ENCODE results near the gene ARHGAP31.
"Not testable (repeated sequence)": the region's sequence is repeated elsewhere in the genome, so short reads cannot be mapped to it uniquely, and the experiment has no call there.

The ARHGAP31 gene

DNA sequence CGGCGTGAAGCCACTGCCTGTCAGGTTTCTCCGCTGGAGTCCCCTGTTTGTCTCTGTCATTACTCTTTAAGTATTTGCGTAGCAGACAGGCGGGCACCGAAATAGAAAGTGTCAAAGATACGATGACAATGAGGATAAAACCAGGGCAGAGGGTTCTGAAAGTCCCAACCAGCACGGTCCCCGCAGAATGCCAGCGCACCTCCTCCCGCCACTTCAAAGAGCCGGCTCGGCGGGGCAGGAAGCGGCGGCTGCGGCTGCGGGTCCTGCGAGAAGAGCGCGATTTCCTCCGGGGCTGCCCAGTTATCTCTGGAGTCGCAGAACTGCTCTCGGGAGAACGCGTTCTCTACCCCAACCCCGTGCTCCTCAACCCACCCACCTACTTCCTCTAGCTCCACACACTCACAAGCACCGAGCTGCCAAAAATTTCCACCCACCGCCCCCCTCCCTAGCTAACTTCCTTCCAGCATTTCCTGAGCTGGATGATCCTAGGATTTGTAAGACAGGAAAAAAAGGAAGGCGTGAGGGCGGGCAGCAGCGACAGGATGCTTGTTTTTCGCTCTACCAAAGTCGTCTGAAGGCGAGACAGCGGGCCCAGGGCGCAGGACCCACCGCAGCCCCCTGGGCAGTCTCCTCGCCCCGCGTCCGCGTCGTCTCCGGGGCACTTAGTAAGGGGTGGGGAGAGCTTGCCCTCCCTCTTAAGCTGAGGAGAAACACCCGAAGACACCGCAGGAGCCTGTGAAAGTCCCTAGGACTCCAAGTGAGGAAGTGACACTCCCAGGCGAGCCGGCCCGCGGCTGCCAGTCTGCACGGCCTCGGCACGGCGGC lies at the start of gene ARHGAP31:
Gene ARHGAP31 (plus strand): TSS at position 513 of the 825 bp plus-strand sequence. CDS start 522 bp downstream, outside the sequence.
- Mint-ChIP-seq H3K9me3 (no peaks in the 10 kb centered on the region), H3K36me3 (peaks cover 4% of the 10 kb centered on the region), H3K4me3 (peak within 1 kb of the TSS; percentile 94), H3K27ac (peak within 1 kb of the TSS; percentile 93), H3K27me3 (no peaks in the 10 kb centered on the region), H3K4me1 (peaks cover 63% of the 10 kb centered on the region)

- peaks cover 7% of the 10 kb centered on the region for H3K9me3 Mint-ChIP-seq
- H3K27ac Mint-ChIP-seq: no peak overlapping the region
- peaks cover 5% of the 10 kb centered on the region for H3K4me1 Mint-ChIP-seq
- no peak overlapping the region for H3K4me3 Mint-ChIP-seq
- H3K36me3 Mint-ChIP-seq: peaks cover 13% of the 10 kb centered on the region
- H3K27me3 Mint-ChIP-seq: no peaks in the 10 kb centered on the region
These were observed 48.4 kb upstream of the ARHGAP31 start for GRCh38 chr3:119245778-119246177.

DNA sequence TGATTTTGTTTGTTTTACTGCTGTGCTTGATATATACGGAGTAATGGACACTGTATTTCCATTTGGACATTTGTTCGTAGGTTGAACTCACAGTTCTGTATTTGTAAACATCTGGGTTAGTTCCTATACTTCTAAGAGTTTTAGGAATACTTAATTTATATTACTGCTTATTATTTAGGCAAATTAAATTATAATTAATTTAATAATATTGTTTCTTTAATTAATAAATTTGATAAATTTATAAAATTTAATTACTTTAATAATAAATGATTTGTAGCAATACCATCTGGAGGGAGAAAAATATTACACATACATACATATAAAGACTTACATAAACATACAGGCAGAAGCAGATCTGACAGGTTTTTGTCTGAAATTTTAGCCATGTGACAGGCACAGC lies 39.0 kb upstream of the ARHGAP31 start:
- Mint-ChIP-seq H3K4me3 (no peak overlapping the region), H3K27me3 (no peaks in the 10 kb centered on the region), H3K27ac (no peak overlapping the region), H3K4me1 (peaks cover 3% of the 10 kb centered on the region), H3K36me3 (no peaks in the 10 kb centered on the region), H3K9me3 (no peaks in the 10 kb centered on the region)

DNA sequence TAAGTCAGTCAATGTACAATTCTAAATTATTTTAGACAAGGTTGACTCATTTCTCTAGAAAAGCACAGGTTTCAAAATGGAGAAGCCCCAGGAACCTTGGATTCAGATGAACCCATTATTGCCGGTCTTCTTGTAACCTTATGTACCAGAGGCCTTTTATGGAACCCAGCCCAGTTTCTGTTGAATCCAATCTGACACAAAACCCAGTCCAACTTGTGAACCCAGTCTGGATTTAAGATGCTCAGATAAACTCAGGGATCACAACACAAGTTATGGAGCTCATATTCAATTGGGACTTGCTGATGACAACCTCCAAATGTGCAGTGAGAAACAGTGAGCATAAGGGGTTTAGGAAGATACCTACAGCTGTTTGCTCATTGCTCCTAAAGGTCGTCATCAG lies 37.1 kb upstream of the ARHGAP31 start:
- no peaks in the 10 kb centered on the region for H3K36me3 Mint-ChIP-seq
- H3K9me3 Mint-ChIP-seq: no peaks in the 10 kb centered on the region

GRCh38 chr3:119257654-119258410 lies 36.4 kb upstream of the ARHGAP31 start:
- H3K4me3 Mint-ChIP-seq: no peak overlapping the region
- no peak overlapping the region for H3K27ac Mint-ChIP-seq
- H3K36me3 Mint-ChIP-seq: no peaks in the 10 kb centered on the region
- H3K27me3 Mint-ChIP-seq: no peaks in the 10 kb centered on the region
- H3K9me3 Mint-ChIP-seq: no peaks in the 10 kb centered on the region
- H3K4me1 Mint-ChIP-seq: peaks cover 3% of the 10 kb centered on the region

More for the DNA sequence above, 37.1 kb upstream of the ARHGAP31 start:
- peaks cover 3% of the 10 kb centered on the region for H3K4me1 Mint-ChIP-seq
- H3K27ac Mint-ChIP-seq: no peak overlapping the region
- no peak overlapping the region for H3K4me3 Mint-ChIP-seq
- H3K27me3 Mint-ChIP-seq: no peaks in the 10 kb centered on the region

DNA sequence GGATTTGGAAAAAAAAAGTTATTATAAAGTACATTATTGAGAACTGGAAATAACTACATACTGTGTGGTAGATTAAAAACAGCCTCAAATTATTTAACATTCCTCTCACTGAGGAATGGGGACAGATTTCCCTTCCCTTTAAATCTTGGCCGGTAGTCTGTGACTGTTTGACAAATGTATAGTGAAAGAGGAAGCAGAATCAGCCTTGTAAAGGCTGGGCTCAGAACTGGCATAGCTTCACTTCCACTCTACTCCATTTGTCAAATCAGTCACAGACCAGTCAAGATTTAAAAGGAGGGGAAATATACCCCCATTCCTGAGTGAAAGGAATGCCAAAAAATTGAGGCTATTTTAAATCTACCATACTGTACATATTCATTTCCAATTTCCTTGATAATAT lies 35.3 kb upstream of the ARHGAP31 start:
- Mint-ChIP-seq H3K27ac (no peak overlapping the region), H3K27me3 (no peaks in the 10 kb centered on the region), H3K9me3 (no peaks in the 10 kb centered on the region), H3K4me3 (no peak overlapping the region), H3K36me3 (no peaks in the 10 kb centered on the region), H3K4me1 (peaks cover 7% of the 10 kb centered on the region)

GRCh38 chr3:119259821-119260220 lies 34.4 kb upstream of the ARHGAP31 start:
- Mint-ChIP-seq H3K27ac (no peak overlapping the region), H3K4me3 (no peak overlapping the region), H3K9me3 (no peaks in the 10 kb centered on the region), H3K4me1 (peaks cover 9% of the 10 kb centered on the region), H3K36me3 (no peaks in the 10 kb centered on the region), H3K27me3 (no peaks in the 10 kb centered on the region)

DNA sequence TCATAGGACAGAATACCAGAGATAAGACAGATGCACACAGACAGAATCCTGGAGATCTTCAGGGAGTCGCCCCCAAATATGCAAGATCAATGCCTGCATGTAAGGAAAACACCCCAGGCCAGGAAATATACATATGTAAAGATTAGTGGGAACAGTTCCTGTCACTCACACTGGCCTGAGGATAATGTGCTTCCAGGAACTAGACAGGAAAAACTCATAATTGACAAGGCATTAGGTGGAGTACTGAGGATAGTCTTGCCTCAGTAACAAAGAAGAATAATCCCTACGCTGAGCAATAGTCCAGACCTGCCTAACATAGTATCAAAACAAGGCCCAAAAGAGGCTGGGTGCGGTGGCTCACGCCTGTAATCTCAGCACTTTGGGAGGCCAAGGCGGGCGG lies 33.1 kb upstream of the ARHGAP31 start:
- no peak overlapping the region for H3K27ac Mint-ChIP-seq
- peaks cover 9% of the 10 kb centered on the region for H3K4me1 Mint-ChIP-seq
- H3K4me3 Mint-ChIP-seq: no peak overlapping the region
- no peaks in the 10 kb centered on the region for H3K27me3 Mint-ChIP-seq
- no peaks in the 10 kb centered on the region for H3K9me3 Mint-ChIP-seq
- H3K36me3 Mint-ChIP-seq: no peaks in the 10 kb centered on the region

GRCh38 chr3:119270212-119270611 lies 24.0 kb upstream of the ARHGAP31 start:
- not testable (repeated sequence) for H3K4me3 Mint-ChIP-seq, H3K4me1 Mint-ChIP-seq, H3K36me3 Mint-ChIP-seq, H3K9me3 Mint-ChIP-seq, H3K27me3 Mint-ChIP-seq, H3K27ac Mint-ChIP-seq

DNA sequence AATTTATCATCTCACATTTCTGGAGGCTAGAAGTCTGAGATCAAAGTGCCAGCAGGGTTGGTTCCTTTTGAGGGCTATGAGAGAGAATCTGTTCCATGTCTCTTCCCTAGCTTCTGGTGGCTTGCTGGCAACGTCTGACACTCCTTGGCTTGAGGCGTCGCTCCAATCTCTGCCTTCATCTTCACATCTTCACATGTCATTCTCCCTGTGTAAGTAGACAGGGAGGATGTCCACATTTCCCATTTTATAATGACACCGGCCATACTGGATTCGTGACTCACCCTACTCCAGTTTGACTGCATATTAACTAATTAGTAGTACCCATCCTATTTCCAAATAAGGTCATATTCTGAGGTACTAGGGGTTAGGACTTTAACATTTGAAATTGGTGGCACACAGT lies 17.5 kb upstream of the ARHGAP31 start:
- Mint-ChIP-seq H3K9me3 (no peaks in the 10 kb centered on the region), H3K36me3 (peaks cover 2% of the 10 kb centered on the region), H3K4me1 (peaks cover 21% of the 10 kb centered on the region), H3K4me3 (no peak overlapping the region), H3K27ac (no peak overlapping the region), H3K27me3 (no peaks in the 10 kb centered on the region)

- Mint-ChIP-seq H3K4me3 (no peak overlapping the region), H3K36me3 (peaks cover 7% of the 10 kb centered on the region), H3K9me3 (peaks cover 6% of the 10 kb centered on the region), H3K4me1 (peaks cover 21% of the 10 kb centered on the region), H3K27ac (no peak overlapping the region), H3K27me3 (no peaks in the 10 kb centered on the region)
These were observed 15.1 kb upstream of the ARHGAP31 start for GRCh38 chr3:119279101-119279554.

DNA sequence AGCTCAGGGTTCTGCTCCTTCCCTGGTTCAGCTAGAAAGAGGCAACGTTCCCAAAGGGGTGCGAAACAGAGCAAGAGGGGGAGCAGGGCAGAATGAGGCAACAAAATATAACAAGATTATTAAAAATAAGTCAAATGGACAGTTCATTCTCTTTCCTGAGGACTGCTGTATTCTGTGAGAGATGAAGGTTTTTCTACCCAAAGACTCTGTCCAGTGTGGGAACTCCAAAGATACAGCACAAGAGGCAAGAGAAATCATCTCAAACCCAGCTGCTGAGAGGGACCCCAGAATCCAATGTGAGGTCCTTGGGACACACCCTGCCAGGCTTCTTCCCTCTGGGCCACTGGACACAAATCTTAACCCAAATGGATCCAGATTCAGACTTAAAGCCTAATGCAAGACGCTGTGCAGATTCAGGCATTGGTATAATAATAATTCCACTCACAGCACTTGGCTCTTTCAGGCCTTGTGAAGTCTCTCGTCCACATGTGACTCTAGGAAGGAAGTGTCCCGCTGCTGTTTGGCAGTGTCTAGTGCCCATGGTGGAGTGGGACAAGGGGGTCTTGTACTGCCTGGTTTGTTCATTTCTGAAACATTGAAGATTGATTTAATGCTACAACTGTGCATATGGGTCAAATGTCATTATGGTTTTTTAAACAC lies 14.5 kb upstream of the ARHGAP31 start:
- Mint-ChIP-seq H3K9me3 (peaks cover 6% of the 10 kb centered on the region), H3K4me1 (peaks cover 17% of the 10 kb centered on the region), H3K4me3 (no peak overlapping the region), H3K36me3 (peaks cover 7% of the 10 kb centered on the region), H3K27ac (no peak overlapping the region), H3K27me3 (no peaks in the 10 kb centered on the region)

DNA sequence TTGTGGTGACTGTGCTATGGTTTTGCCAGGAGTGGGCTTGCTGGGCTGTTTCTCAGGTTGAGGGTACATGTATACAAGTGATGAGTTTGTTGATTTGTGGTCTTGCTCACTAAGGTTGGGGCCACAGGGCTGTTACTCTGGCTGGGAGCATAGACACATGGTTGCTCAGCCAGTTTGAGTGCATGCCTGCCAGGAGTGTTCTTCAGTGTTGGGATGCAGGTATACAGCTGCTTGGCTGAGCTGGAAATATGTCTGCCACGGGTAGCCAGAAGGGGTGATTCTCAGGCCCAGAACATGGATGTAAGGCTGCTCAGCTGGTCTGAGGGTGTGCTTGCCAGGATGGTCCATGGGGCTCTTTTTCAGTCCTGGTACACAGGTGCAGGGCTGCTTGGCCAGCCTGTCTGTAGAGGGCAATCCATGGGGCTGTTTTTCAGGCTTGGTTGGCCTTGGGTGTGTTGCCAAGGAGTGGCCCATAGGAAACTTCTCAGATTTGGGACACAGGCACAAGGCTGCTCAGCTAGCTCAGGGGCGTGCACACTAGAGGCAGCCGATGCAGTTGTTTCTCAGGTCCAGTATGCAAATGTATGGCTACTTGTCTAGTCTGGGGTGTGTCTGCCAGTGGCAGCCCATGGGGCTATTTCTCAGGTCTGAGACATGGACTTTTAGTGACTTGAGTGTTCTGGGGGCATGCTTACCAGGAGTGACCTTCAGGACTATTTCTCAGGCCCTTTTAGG lies 5.3 kb upstream of the ARHGAP31 start:
- Mint-ChIP-seq H3K9me3 (peaks cover 9% of the 10 kb centered on the region), H3K36me3 (peaks cover 7% of the 10 kb centered on the region), H3K4me3 (no peak overlapping the region), H3K4me1 (peaks cover 28% of the 10 kb centered on the region), H3K27me3 (no peaks in the 10 kb centered on the region), H3K27ac (peak overlapping the region; percentile 78)

- peaks cover 7% of the 10 kb centered on the region for H3K9me3 Mint-ChIP-seq
- peak overlapping the region; percentile 78 for H3K27ac Mint-ChIP-seq
- H3K4me3 Mint-ChIP-seq: no peak overlapping the region
- H3K36me3 Mint-ChIP-seq: peaks cover 7% of the 10 kb centered on the region
- no peaks in the 10 kb centered on the region for H3K27me3 Mint-ChIP-seq
- H3K4me1 Mint-ChIP-seq: peaks cover 28% of the 10 kb centered on the region
These were observed 4.8 kb upstream of the ARHGAP31 start for GRCh38 chr3:119289404-119289770.

DNA sequence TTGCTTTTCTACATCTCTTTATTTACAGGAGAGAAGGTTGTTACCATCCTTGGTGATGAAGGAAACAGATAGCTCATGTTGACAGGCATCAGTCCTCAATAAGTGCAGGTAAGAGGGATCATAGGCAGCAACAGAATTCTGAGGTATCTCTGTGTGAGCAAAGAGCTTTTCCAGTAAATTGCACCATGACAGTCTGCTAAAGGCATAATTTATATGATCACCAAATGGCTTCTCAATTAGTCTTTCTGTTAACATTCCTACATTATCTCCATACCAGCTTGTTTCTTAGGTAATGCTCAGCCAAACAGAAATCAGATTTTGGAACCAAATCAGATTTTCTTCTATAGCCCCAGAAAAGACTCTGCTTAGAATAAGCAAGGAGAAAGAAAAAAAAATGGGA lies 3.6 kb upstream of the ARHGAP31 start:
- Mint-ChIP-seq H3K27me3 (no peaks in the 10 kb centered on the region), H3K9me3 (peaks cover 7% of the 10 kb centered on the region), H3K4me3 (no peak overlapping the region), H3K36me3 (peaks cover 7% of the 10 kb centered on the region), H3K27ac (peak overlapping the region; percentile 26), H3K4me1 (peaks cover 34% of the 10 kb centered on the region)

Data from activated naive CD4-positive, alpha-beta T cell treated with anti-CD3 and anti-CD28 coated beads, Interleukin-2, amount 50 U/mL, for 24 hours (primary cell).